Uterus (tissue), 2 donors: ENCODE measurements around the gene CNPPD1.

ENCODE experiments used
- CTCF ChIP-seq, 4 experiments: fragments of 200-600 bp in 2 of 4; fragments of 450-650 bp in 2 of 4; sonication (generic) in 2 of 4; IDR thresholded peaks; one replicate each; pipeline ENCODE4 v1.5.1; 2016 to 2019; ENCODE audit warnings: antibody characterized with exemption in 4 of 4, mild to moderate bottlenecking in 2 of 4, moderate library complexity in 1 of 4
- POLR2A ChIP-seq, 2 donors: fragments of 450-650 bp; IDR thresholded peaks; one replicate each; pipeline ENCODE4 v1.6.1; 2016; ENCODE audit warnings: antibody characterized with exemption in 2 of 2, mild to moderate bottlenecking in 1 of 2, moderate library complexity in 1 of 2

- TF ChIP-seq CTCF (IDR thresholded peaks at IDR 0.05) (no peak), POLR2A (IDR thresholded peaks at IDR 0.05) (no peak)
Observed at GRCh38 chr2:219131327-219131726, 45.4 kb downstream of the CNPPD1 start.
